HG02642 (cell line): ENCODE measurements around the gene PTPRG.
"Not testable (repeated sequence)": the region's sequence is repeated elsewhere in the genome, so short reads cannot be mapped to it uniquely, and the experiment has no call there.

Experiments used
- ATAC-seq: cut with Tn5 transposase; IDR thresholded peaks from one replicate; pipeline ENCODE4 v1.9.1; 2021; ENCODE audit warnings: mild to moderate bottlenecking; ENCODE audit not compliant: unreplicated experiment, poor library complexity

Gene PTPRG

GRCh38 chr3:61561374-61562041 lies at the start of gene PTPRG:
PTPRG (plus strand) TSS chr3:61561571; CDS start chr3:61562288, 717 bp downstream.
- ATAC-seq: peak; percentile 57

- no peak for ATAC-seq
These were observed 42.8 kb upstream of the PTPRG start for GRCh38 chr3:61518590-61518989.

DNA sequence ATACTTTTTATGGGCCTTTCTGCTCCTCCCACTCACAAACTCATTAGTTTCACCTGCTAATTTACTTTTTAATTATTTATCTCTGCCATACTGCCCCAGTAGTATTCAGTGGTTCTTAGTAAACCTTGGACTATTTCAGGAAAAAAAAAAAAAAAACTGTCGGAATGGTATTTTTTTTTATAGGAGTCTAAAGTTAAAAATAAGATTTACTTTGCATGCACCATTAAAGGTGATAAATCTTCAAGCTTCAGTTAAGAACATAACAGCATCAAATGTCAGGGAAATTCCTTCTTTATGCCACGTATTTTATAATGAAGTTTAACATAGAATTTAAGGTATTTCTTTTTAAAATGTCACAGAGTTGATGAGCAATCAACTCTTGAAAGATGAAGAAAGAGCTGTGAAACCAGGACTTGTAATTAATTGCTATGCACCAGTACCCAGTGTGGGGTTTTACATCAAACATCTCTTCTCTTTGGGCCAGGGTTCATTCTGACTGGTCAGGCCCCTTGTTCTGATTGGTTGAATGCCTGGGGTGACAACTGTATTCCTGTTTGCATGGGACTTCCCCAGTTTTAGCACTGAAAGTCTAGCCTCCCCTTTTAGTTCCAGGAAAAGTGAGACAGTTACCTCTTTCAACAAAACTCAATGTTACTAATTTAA lies 40.3 kb upstream of the PTPRG start:
- peak; percentile 96 for ATAC-seq

- no peak for ATAC-seq
These were observed 39.3 kb upstream of the PTPRG start for GRCh38 chr3:61522060-61522459.

GRCh38 chr3:61522626-61523025 lies 38.7 kb upstream of the PTPRG start:
- no peak for ATAC-seq

DNA sequence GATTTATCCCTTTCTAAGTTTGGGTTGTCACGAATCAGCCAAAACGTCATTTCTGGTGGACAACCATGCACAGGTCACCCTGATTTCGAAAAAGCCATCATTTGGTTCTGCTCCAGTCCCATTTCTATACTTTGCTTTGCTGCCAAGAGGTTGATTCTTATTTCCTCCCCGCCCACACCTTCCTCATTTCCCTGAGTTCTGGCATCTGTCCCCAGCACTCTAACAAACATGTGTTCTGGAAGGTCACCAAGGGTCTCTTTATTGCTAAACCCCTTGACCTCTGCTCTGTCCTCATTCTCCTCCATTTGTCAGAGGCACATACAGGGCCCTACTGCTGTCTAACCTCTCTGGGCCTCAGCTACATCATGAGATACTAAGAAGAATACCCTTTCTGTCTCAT lies 36.4 kb upstream of the PTPRG start:
- no peak for ATAC-seq

DNA sequence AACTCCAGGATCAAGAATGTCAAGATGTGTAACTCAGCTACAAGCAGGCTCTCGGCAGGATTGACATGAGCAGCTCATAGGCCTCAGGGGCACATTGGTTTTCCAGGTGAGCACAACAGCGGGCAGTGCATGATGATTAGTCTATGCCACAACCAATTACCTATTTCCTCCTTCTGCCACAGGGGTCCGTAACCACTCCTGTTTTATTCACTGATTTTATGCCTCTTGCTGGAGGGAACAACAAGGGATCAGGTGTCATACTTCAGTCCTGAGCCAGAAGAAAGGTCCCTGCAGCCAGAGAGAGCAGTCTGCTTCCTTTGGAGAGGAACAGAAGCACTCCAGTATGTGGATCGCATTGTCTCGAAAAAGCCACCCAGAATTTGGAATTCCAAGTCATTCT lies 35.1 kb upstream of the PTPRG start:
- ATAC-seq: no peak

DNA sequence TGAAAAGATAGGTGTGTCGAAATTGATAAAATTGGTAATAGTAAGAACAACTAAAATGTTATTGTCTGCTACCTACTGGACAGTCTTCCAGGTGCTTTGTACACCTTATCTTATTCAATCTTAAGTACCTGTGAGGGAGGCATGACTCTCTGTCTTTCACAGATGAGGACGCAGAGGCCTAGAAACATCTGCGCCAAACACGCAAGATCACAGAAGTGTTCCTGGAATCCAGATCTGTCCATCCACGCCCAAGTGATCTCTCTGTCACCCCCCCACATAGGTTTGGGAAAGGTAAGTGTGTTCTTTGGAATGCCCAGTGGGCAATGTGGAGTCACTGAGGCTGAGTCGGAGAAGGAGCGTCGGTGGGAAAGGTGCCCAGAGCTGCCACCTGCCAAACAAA lies 34.4 kb upstream of the PTPRG start:
- no peak for ATAC-seq

- no peak for ATAC-seq
These were observed 31.0 kb upstream of the PTPRG start for GRCh38 chr3:61530355-61530754.

DNA sequence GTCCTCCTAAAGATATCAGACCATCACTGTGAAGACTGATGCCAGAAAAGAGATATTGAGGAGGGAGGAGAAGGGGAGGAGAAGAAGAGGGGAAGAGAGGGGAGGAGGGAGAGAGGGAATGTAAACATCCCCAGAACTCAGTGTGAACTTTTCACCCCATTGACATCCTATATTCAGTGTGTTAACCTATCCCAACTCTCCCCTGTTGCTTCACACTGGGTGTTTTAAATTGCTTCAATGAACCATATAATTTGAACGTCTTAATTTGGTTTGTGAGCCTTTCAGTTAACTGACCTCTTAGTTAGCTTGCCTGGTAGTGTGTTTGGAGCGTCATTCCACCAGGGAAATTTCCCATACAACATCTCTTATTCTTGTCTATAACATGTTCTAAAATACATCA lies 29.8 kb upstream of the PTPRG start:
- ATAC-seq: no peak

DNA sequence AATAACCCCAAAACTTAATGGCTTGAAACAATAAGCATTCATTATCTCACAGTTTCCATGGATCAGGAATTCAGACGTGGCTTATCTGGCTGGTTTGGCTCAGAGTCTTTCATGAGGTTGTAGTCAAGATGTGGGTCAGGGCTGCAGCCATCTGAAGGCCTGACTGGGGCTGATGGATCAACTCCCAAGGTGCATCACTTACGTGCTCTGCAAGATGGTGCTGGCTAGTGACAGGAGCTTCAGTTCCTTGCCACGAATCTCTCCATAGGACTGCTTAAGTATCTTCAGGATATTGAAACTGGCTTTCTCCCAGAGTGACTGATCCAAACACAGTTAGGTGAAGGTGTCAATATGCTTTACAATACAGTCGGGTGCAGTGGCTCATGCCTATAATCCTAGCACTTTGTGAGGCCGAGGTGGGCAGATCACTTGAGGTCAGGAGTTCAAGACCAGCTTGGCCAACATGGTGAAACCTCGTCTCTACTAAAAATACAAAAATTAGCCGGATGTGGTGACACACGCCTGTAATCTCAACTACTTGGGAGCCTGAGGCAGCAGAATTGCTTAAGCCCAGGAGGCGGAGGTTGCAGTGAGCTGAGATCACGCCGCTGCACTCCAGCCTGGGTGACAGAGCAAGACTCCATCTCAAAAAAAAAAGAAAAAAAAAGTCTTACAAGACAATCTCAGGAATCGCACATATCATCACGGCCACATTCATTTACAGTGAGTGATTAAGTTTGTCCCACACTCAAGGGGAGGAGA lies 28.5 kb upstream of the PTPRG start:
- ATAC-seq: no peak

DNA sequence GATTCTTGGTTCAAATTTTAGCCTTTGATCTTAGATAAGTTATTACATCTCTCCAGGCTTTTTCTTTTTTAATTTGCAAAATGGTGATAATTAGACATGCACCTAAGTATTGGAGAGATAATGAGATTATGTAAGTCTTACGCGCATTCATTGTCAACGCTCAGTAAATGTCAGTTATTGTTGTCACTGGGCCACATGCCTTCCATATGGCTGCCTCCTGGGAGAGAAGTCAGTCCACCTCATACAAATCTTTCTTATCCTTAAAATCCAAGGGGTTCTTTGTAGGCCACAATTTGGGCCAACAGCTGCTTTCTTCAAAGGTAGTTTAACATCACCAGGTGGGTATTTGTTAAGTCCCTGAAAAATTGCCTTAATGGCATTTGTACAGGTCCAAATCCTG lies 25.5 kb upstream of the PTPRG start:
- no peak for ATAC-seq

DNA sequence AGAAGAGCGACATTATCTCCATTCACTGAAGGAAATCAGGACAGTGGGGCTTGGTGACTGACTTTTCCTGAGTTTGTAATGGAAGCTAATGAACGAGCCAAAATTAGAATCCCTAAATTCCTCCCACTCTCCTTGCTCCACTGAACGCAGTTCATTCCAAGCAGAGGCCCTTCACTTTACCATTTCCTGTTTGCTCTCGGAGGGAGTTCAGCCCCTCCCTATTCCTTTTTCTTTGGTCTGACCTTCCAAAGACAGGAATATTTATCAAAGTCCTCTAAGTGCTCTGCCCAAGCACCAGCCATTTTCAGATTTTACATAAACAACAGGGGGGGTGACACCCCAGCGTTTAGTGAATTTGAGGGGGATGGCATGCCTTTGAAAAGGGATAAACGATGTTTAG lies 24.0 kb upstream of the PTPRG start:
- ATAC-seq: no peak

GRCh38 chr3:61538486-61538885 lies 22.9 kb upstream of the PTPRG start:
- ATAC-seq: no peak

- ATAC-seq: no peak
These were observed 19.7 kb upstream of the PTPRG start for GRCh38 chr3:61541694-61542093.

GRCh38 chr3:61545716-61546115 lies 15.7 kb upstream of the PTPRG start:
- ATAC-seq: no peak

GRCh38 chr3:61547625-61548024 lies 13.7 kb upstream of the PTPRG start:
- no peak for ATAC-seq

- ATAC-seq: not testable (repeated sequence)
These were observed 8.7 kb upstream of the PTPRG start for GRCh38 chr3:61552704-61553103.

DNA sequence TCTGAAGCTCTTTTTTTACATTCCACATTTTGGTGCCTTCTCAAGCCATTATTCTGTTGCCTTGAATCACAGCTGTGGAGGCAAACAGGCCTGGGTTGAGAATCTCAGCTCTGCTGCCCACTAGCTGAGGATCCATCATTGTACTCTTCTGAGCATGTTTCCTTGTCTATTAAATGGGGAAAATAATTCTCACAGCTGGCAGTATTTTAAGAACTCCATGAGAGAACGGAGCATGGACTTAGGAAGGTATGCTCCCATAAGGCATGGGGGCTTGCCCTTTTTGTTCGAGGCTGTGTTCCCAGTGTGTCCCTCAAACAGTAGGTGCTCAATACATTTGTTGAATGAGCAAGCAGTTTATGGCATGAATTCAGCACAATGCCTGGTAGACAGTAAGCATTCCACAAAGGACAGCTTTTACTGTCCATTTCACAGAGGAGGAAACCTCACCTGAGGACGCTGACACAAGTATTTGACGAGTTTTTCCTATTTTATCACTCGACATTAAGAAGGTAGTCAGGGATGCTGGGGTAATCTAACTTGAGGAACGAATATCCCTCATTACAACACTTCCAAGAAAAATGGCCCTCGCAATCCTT lies 2.1 kb upstream of the PTPRG start:
- ATAC-seq: no peak

DNA sequence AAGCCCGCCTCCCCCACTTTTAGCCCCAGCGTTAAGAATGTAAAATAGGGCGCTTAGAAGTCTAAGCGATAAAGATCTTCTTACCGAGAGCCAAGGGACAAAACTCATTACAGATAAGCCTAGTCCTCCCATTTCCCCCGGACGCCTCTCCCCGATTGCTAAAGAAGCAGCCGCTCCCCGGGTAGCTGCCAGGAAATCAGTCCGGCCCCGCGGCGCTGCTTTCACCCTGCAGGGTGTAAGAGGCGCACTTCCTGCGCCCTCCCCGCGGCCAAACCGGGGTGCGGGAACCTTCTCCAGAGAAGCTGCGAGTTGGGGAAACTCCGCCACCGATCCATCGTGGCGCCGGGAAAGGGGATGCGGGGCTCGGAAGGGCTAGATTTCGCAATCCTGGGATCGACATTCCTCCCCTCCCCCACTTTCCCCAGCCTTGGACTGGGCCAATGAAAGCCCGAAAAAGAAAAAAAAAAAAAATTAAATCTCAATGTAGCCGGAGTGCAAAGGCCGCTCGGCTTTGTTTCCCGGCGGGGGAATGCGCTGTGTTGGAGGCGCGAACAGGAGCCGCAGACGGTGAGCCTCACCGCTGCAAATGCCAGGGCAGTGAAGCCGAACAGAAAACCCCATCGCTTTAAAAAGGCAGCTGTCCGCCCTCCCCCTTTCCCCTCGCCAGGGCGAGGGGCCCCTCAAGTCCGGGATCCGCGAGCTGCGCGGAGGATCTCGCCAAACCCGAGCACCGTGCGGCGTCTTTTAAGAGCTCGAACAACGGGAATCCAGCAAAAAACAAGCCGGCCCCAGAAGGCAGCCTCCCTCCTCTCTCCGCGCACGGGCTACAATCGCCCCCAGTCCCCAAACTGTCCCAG lies 626 bp upstream of the PTPRG start:
- ATAC-seq: peak; percentile 48
